Measurements from ENCODE around the gene HS6ST3.
A peak's percentile ranks its signal among the peaks of the same experiment; 100 is the strongest.

The HS6ST3 gene

DNA sequence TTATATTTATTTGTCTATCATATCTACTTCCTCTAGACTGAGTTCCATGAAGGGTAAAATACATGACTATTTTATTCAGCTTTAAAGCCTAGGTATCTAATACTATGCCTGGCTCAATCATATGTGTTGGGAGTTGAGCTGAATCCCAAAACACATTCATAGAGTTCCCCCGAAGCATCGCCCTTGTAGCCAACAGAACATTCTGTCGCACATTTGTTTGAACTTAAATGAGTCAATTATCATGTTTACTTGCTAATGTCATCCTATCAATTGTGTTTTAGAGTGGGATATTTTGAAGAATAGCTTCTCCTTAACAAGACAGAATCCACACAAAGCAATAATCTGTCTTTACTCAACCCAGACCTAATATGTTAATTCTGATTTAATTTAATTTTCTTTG lies 252.4 kb downstream of the HS6ST3 start:
- DNase-seq: no peak

DNA sequence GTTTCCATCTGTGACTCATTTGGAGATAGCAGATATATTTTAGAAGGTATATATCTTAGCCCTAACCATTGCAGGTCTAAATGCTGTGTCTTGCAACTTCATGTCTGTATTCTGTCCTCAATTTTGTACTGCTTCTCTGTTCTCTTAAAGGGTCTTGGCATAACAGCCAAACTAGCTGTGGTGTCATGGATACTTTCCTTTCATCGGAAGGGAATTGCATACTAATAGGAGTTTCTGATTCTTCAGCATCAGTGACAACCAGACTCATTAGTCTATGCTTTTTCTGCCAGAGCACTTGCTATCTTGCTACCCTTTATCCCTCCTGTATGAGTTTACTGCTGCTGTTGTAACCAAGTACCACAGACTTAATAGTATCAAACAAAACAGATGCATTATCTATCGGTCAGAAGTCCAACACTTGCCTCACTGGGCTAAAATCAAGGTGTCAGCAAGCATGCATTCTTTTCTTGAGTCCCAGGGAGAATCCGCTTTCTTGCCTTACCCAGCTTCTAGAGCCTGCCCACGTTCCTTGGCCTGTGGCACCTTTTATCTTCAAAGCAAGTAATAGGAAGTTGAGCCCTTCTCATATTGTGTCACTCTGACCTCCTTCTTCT lies 253.1 kb downstream of the HS6ST3 start:
- DNase-seq: no peak

DNA sequence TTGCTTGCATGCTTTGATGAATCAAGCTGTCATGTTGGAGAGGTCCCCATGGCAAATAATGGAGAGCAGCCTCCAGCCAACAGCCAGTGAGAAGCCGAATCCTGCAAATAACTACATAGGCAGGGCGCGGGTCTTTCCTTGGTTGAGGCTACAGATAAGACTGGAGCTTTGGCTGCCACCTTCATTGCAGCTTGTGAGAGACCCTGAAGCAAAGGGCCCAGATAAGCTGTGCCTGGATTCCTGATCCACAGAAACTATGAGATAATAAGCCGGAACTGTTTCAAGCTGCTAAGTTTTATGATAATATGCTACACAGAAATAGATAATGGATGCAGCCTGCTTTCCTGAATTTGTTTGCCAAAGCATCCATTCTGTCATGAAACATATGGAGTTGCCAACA lies 257.0 kb downstream of the HS6ST3 start:
- no peak for DNase-seq

DNA sequence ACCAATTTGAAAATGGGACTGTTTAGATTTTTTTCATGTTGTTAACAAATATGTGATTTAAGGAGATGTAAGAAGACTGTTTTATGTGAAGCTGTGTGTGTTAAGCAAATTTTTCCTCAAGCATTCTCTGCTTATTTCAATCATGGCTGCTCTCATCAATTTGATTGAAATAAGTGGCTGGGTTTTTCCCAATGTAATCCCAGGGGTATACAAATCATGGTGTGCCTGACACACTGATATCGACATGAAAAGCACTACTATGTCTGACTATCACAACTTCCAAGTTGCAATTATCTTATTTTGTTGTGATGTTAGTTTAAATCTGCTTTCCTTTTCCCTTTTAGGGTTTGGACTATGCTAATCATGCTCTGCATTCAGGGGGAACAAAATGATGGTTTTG lies 283.7 kb downstream of the HS6ST3 start:
- no peak for DNase-seq

DNA sequence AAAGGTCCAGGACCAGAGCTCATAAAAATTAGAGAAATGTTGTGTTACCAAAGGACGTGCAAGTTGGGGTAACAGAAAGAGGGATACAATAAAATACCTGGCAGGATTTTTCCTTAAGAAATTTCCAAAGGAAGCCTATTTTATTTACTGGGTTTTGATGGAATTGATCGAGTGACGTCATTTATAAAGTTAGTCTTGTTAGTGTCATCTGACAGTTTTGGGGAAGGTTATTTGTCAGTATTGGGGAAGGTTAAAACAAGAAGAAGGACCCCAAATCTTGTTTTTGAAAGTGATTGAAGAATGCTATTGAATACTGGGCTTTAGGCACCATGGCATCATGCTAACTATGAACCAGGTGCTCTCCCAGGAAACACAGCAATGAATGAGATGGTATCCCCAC lies 287.9 kb downstream of the HS6ST3 start:
- no peak for DNase-seq

DNA sequence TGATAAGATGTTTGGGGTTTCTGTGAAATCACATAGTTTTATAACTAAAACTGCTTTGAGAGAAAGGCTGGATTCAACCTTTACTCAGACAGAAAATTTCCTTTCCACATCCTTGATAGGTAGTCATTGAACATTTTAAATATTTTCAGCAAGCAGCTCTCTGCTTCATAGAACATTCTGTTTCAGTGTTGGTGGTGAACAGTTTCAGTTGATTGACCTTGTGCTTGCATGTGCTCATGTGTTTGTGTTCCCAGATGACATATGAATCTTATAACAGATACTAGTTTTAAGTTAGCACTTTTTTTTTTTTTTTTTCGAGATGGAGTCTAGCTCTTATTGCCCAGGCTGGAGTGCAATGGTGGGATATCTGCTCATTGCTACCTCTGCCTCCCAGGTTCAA lies 290.1 kb downstream of the HS6ST3 start:
- no peak for DNase-seq

DNA sequence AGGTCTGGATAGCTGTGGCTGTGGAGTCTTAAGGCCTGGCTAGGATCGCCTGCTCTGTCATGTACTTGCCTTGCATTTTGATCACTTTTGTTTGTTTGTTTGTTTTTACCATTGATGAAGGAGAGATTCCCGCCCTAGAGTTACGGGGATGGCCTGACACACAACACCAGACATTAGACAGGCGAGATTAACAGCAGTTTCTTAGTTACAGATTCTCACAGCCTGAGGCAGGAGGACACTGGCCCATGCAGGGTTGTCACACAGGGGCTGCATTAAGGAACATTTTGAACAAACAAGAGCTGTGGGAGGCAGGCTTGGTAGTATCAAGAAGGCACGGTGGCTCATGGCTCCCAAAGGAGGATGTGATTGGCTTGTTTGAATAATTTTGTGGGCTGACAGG lies 291.8 kb downstream of the HS6ST3 start:
- DNase-seq: no peak

DNA sequence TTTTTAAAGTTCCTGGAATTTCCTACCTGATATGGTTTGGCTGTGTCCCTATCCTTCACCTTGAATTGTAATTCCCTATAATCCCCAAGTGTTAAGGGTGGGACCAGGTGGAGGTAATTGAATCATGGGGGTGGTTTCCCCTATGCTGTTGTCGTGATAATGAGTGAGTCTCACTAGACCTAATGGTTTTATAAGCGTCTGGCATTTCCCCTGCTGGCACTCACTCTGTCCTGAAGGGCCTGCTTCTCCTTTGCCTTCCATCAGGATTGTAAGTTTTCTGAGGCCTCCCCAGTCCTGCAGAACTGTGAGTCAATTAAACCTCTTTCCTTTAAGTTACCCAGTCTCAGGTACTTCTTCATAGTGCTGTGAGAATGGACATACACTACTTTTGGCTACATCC lies 298.7 kb downstream of the HS6ST3 start:
- no peak for DNase-seq

DNA sequence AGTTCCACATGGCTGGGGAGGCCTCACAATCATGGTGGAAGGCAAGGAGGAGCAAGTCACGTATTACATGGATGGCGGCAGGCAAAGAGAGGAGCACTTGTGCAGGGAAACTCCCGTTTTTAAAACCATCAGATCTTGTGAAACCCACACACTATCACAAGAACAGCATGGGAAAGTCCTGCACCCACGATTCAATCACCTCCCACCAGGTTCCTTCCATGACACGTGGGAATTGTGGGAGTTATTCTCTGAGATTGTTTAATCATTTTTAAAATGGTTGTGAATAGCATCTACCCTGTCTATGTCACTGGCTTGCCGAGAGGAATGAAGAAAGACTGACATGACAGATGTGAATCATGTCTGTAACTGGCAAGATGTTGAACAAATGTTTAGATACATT lies 301.7 kb downstream of the HS6ST3 start:
- DNase-seq: no peak

DNA sequence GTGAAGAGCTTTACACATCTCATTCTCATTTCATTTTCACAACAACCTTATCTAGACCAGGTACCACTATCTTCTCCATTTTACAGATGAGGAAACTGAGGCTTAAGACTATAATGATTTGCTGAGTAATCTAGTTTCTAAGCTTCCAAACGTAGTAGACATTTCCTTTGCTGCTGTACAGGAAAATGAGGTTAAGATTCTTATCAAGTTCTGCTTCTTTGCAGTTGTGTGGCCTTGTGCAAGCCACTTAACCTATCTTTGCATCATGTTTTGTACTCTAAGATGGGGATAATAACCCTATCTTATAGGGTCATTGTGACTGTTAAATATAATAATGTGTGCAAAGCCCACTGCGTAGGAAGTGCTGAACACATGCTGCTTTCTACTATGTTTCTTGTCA lies 307.9 kb downstream of the HS6ST3 start:
- DNase-seq: no peak

DNA sequence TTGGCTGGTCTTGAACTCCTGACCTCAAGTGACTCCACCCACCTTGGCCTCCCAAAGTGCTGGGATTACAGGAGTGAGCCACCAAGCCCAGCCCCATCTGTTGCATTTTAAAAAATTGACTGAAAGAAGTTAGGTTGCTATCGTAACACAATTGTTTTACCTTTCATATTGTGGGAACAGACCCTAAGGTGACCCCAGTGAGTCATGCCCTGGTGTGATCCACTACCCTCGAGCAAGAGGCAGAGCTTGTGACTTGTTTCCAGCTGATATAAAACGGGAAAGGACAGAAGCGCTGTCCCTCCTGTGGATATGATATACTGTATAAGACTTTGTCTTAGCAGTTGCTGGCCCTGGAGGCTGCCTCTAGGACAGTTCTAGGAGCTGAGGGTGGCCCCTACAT lies 308.6 kb downstream of the HS6ST3 start:
- DNase-seq: no peak

DNA sequence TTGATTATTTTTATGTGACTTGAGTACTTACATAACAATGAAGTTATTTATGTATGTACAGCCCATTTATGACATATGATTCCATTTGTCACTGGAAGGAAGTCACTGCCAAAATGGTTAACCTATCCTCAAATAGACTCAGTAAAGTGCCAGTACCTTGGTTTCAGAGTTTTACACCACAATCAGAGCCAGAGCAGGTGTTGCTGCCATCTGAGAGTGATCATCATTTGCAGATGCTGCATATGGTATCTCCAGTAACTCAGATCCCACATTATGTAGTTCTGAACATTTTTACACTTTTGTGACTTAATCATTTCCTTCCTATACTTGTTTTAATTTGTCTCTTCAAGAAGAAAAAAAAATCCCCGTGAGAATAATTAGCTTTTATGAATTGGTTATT lies 313.3 kb downstream of the HS6ST3 start:
- DNase-seq: peak in 1 of 2 donors; percentile 19

DNA sequence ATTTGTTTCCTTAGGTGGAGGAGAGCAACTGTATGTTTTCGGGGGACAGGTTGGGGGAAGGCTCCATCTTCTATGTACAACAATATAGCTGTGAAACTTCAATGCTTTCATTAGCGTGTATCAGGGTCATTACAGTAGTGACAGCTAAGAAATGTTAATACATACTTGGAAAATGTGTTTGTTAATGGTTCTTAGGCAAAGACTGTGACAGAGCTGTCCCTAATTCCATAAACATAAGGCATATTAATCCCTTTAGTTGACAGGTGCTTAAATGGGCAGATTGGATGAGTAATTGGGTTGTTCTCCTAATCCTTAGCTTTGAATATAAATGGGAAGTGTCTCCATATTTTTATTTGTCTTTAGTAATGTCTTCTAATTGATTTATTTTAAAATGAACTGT lies 313.7 kb downstream of the HS6ST3 start:
- no peak for DNase-seq

DNA sequence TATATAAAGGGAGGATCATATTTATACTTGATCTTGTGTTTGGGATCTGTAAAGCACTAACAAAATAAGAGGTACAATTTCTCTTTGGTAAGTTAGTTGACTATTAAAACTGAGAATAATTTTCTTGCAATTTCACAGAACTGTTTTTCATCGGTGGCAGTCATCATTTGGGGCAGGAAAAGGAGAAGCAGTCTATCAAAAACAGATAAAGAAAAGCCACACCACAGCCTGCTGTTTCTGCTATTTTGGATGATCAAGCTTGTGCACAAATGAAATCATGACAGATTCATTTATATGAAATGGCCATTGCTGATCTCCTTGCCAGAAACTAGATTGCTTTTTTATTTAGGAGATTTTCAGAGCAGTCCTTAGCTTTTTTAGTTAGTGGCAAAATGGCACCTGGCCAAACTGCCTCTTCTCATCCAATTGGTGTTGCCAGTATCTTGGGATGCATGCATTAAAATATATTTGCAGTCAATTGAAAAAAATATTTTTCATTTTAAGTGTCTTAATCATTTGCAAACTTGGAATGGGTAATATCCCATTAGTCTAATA lies 326.0 kb downstream of the HS6ST3 start:
- DNase-seq: no peak

DNA sequence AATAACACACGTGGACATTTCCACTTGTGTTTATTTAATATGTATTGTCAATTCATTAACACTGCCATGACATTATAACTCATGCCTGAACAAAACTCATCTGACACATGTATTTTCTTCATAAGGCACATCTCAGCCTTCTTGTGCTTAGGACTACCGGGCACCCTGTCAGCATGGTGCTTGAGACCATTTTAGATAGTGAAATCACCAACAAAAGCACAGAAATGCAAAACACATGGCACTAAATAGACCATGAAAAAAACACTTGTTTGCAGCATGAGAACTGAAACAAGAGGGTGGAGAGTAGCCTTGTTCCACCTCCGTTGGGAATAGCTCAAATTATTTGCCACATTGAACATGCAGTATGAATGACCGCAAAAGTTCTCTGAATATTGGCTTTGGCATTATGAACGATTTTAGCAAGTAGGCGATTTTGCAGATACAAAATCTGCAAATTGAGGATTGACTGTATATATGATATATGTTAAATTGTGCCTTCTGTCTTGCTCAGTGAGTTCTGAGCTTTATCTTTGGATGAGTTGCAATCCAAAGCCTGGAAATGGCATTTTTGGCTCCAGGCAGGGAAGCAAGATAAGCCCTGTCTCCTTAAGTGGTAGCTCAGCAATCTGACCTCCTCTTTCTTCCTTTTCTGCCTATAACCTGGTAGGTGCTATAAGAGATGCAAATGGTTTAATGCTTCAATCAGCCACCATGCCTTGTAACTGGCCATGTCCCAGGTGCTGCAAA lies 328.2 kb downstream of the HS6ST3 start:
- DNase-seq: no peak

DNA sequence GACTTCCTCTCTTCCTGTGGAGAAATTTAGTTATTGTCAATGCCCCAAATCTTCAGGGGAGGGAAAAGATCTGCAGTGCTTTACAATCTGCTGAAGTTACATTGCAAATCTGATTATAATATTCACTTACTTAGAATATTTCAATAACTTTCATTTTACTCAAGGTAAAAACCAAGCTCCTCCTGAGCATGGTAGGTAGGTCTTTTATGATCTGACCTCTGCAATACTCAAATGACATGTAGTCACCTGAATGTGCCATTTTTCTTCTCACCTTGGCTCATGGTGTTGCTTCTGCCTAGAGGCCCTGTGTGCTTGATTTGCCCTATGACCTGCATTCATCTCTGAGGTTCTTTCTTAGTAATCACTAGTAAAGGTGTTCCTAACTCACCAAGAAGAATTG lies 331.4 kb downstream of the HS6ST3 start:
- no peak for DNase-seq

DNA sequence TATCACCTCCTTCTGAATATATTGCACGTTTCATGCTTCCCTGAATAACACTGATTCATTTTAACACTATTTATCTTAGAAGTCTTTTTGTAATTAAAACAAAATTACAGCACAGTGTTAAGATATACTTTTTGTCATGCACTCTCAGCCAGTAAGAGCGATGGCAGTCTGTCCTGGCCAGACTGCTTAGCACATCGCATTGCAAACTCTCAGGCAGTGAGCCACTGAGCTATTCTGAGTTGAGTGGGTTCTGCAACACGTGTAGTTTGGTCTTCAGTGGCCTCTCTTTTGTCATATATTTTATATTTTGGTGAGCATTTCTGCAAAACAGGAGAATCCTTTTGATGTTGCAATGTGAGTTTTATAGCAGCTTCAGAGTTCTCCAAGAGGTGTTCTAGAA lies 332.1 kb downstream of the HS6ST3 start:
- no peak for DNase-seq

DNA sequence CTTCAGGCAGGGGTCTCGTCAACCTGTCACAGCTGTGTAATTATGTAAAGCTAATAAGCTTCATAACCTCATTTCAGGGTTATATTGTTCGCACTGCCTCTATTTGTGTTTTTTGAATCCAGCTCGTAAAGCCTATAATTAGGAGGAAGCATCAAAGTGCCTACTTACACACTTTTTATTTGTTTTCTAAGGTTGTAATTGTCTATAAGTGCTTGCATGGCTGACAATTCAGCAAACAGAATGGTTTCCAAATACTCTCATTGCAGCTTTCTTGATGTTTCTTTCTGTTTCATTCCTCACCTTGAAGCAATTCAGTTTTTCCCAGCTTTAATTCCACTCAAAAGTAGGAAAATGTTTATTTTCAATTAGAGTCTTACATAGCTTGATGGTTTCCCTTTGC lies 336.3 kb downstream of the HS6ST3 start:
- DNase-seq: no peak

DNA sequence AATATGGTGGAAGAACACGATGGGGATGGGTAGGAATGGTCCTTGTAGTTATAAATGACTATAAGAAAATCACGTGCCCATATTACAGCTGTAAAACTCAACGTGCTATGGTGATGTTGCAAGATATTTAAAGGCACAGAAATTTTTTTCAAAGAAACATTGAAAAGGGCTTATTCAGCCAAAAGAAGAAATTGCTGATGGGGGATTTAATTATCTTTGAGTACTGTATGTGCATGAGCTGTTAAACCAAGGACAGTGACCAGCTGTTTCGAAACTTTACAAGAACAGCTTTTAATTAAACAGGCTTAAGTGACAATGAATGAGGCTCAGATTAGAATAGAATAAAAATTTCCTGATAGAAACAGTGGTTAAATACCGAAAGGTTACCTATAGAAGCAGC lies 339.0 kb downstream of the HS6ST3 start:
- no peak for DNase-seq

DNA sequence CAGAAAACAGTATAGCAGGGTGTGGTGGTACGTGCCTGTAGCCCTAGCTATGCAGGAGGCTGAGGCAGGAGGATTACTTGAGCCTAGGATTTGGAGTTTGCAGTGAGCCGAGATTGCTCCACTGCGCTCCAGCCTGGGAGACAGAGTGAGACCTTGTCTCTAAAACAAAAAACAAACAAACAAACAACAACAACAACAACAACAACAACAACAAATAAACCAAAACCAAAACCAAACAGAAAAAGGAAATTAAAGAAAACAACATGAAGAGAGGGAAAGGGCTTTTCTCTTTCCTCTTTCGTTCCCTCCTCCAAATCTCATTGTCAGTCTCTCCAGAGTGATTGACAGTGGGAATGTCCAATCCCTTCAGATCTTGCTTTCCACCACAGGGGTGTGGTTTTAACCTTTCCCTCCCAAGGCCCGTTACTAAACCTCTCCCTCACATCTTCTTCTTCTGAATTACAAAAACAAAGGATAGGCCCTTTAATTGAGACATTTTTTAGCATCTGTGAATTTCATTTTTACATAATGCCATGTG lies 341.2 kb downstream of the HS6ST3 start:
- no peak for DNase-seq

DNA sequence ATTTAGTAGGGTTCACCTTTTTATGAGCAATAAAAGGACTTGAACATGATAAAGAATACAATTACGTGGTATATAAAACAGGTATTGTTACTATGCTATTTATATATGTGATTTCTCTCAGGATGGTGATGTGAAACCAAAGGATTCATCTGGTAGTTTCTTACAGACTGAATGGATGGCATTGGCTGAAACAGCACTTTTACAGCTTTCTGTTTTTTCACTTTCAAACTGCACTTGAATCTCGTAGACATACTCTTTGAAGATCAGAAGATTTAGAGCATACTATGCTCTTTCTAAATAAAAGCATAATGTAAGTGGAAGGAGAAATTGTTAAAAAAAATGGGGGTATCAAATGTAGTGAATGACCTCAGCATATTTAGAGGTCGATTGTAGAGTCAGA lies 354.8 kb downstream of the HS6ST3 start:
- no peak for DNase-seq

DNA sequence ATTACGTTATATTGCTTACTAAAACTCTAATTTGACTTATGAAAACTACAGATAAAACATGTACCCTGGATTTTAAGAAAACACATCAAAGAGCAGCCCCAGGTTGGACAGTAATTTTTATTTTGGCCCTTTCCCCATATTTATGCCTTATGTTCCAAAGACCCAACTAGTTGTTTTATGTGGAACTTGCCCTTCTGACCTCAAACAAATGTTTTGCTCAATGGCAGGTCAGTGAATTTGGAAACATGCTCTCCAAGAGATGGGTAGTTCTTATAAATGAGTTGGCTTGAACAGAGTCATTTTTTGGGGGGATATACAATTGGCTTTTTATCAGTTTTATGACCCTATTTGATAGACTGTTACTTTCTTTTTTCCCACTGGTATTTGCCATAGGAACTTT lies 360.0 kb downstream of the HS6ST3 start:
- DNase-seq: no peak

DNA sequence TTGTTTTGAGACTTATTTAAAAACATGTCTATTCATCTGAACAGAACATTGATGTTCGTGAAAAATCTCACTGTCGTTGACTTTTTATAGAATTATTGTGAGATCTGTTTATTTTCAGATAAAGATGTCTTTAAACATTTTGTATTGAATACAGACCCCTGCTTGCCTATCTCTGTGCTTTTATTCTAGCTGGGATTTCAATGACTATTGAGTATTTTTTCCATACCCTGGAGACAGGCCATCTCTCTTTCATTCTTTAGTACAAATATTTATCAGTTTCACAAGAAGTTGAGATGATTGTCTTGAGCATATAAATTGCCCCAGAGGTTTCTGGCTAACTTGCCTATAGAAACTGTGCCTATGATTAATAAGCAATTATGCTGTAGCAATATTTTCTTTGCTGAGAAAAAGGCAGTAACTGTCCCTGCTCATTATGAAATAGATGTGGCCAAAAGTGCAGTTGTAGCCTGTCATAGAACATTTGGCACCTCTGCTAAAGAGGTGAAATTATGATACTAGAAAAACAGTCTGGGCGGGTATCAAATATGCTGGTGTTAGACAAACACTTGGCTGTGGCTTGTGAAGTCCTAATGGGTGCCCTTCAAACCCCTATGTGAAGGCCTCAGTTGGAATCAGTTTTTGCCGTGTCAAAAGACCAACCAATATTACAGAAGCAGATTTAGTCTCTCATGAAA lies 360.6 kb downstream of the HS6ST3 start:
- DNase-seq: no peak

DNA sequence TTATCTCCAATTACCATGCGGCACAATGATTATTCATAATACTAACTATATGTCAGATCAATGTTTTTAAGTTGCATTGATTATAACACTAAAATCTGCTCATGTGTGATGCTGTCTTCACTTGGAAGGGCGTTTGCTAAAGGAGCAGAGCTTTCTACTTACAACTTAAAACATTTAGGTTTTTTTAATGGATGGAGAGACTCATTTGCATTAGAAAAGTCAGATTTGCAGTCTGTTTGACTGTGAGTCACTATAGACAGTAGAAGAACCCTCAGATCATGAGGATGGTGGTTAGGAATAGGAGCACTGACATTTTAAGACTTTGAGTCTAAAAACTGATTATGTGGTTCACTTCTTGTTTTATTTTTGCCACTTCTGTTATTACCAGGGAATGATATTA lies 364.6 kb downstream of the HS6ST3 start:
- DNase-seq: no peak

All from hippocampal formation (tissue), 2 donors.